Activated effector memory CD4-positive, alpha-beta T cell treated with anti-CD3 and anti-CD28 coated beads, Interleukin-2, amount 50 U/mL, for 16 hours (primary cell): ENCODE measurements around the gene ANXA6.
"Not testable (repeated sequence)": the region's sequence is repeated elsewhere in the genome, so short reads cannot be mapped to it uniquely, and the experiment has no call there.

Experiments used
- DNase-seq: peaks from one replicate; pipeline ENCODE4 v3.0.0-alpha.2; 2020

Gene ANXA6

GRCh38 chr5:151157426-151158286, at the start of gene ANXA6:
ANXA6 (minus strand) TSS chr5:151157779; CDS start chr5:151147901, 9,878 bp downstream.
- DNase-seq = peak; percentile 89

- DNase-seq = peak; percentile 50
Observed at GRCh38 chr5:151205411-151205810, 47.8 kb upstream of the ANXA6 start.

GRCh38 chr5:151204051-151204450, 46.5 kb upstream of the ANXA6 start:
- peak; percentile 41 for DNase-seq

GRCh38 chr5:151202381-151203139, 45.0 kb upstream of the ANXA6 start:
- DNase-seq = peak; percentile 78

- no peak for DNase-seq
Observed at GRCh38 chr5:151200913-151201595, 43.5 kb upstream of the ANXA6 start.

GRCh38 chr5:151199581-151200185, 42.1 kb upstream of the ANXA6 start:
- no peak for DNase-seq

GRCh38 chr5:151198861-151199260, 41.3 kb upstream of the ANXA6 start:
- peak; percentile 57 for DNase-seq

- not testable (repeated sequence) for DNase-seq
Observed at GRCh38 chr5:151197291-151197600, 39.7 kb upstream of the ANXA6 start.

GRCh38 chr5:151196556-151197290, 39.1 kb upstream of the ANXA6 start:
- no peak for DNase-seq

- DNase-seq = peak; percentile 67
Observed at GRCh38 chr5:151195622-151196021, 38.0 kb upstream of the ANXA6 start.

GRCh38 chr5:151192626-151193025, 35.0 kb upstream of the ANXA6 start:
- no peak for DNase-seq

- no peak for DNase-seq
Observed at GRCh38 chr5:151191661-151192060, 34.1 kb upstream of the ANXA6 start.

- no peak for DNase-seq
Observed at GRCh38 chr5:151189151-151189550, 31.6 kb upstream of the ANXA6 start.

- no peak for DNase-seq
Observed at GRCh38 chr5:151186538-151186937, 29.0 kb upstream of the ANXA6 start.

GRCh38 chr5:151186052-151186451, 28.5 kb upstream of the ANXA6 start:
- no peak for DNase-seq

- DNase-seq = no peak
Observed at GRCh38 chr5:151184316-151185042, 26.9 kb upstream of the ANXA6 start.

- DNase-seq = no peak
Observed at GRCh38 chr5:151183456-151184245, 26.1 kb upstream of the ANXA6 start.

GRCh38 chr5:151182976-151183375, 25.4 kb upstream of the ANXA6 start:
- DNase-seq = no peak

- no peak for DNase-seq
Observed at GRCh38 chr5:151182524-151182900, 24.9 kb upstream of the ANXA6 start.

GRCh38 chr5:151181818-151182523, 24.4 kb upstream of the ANXA6 start:
- DNase-seq = no peak
